Cardiac muscle cell (in vitro differentiated cells and primary cell): ENCODE results near the gene PUS10. TPM values are rescaled to one million over a fixed set of nuclear protein-coding genes. Genes with fewer than 3 reads are reported as not detected.
"Not testable (repeated sequence)": the region's sequence is repeated elsewhere in the genome, so short reads cannot be mapped to it uniquely, and the experiment has no call there.

ENCODE experiments used
- DNase-seq, 2 donors: peaks; one replicate each; pipeline versions ENCODE4 v3.0.0 to v3.0.0-alpha.2; 2010 to 2017; ENCODE audit warnings: low read depth in 1 of 2, low spot score in 1 of 2
- H3K27ac ChIP-seq: fragments of 200-600 bp; sonication (generic); 2 replicates; pipeline ENCODE4 v1.5.1; 2016
- H3K27me3 ChIP-seq: fragments of 200-600 bp; sonication (generic); 2 replicates; pipeline ENCODE4 v1.6.0; 2016; ENCODE audit warnings: control low read depth
- H3K36me3 ChIP-seq: fragments of 200-600 bp; sonication (generic); 2 replicates; pipeline ENCODE4 v1.5.1; 2016; ENCODE audit warnings: control low read depth
- H3K4me1 ChIP-seq: fragments of 200-600 bp; sonication (generic); 2 replicates; pipeline ENCODE4 v1.8.1; 2017; ENCODE audit warnings: low read depth, mild to moderate bottlenecking, mixed run types
- H3K4me3 ChIP-seq: fragments of 200-600 bp; sonication (generic); 2 replicates; pipeline ENCODE4 v1.5.1; 2016; ENCODE audit warnings: mild to moderate bottlenecking
- H3K9me3 ChIP-seq: fragments of 200-600 bp; sonication (generic); 2 replicates; pipeline ENCODE4 v1.5.1; 2017; ENCODE audit warnings: low read depth, mild to moderate bottlenecking, control low read depth
- polyA plus RNA-seq: library from polyadenylated mRNA; unstranded; fragments of >200 nt; fragmentation: Nextera tagmentation; extraction: Ambion mirVana; gene quantifications from 2 replicates; pipeline ENCODE4 v1.2.1, GENCODE V29; 2016
- total RNA-seq: library from RNA; depleted of rRNA; stranded (reverse); fragments of >200 nt; gene quantifications from 2 replicates; pipeline ENCODE4 v1.2.3, GENCODE V29; 2016
- TF ChIP-seq, protein P1 (sequence below): IDR thresholded peaks from 2 replicates; pipeline ENCODE4 v1.5.1; 2012; ENCODE audit warnings: low read depth, mild to moderate bottlenecking, low read length

PUS10 gene
- total and polyA plus RNA-seq, 2 experiments from 2014 or later = 3.0 to 8.9 TPM

DNA sequence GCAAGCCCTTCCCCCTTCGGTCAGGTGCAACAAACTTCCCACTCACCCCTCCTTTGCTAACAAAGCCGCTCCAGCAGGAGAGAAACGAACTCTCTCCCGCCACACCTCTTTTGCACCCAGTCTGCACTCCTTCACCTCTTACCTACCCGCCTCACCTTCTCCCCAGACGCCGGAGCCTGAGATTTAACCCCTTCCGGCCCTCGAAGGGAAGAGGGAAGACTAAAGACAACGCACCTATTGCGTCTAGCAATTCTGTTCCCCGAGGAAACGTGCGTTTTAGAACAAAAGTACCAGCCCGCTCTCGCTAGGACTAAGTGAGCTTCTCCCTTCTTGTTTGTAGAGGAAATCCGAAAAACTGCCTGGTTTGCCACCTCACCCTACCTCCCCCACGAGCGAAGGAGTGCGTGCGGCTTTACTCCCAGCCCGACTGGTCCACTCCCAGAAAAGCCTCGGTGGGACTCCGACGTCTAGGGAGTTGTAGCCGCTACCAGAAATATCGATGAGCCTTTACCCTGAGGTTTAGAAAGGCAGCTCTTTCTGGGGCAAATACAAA, 976 bp downstream of the PUS10 start:
- peaks cover 14% of the 10 kb centered on the region for H3K4me1 ChIP-seq
- H3K9me3 ChIP-seq = no peaks in the 10 kb centered on the region
- TF ChIP-seq, protein P1, sequence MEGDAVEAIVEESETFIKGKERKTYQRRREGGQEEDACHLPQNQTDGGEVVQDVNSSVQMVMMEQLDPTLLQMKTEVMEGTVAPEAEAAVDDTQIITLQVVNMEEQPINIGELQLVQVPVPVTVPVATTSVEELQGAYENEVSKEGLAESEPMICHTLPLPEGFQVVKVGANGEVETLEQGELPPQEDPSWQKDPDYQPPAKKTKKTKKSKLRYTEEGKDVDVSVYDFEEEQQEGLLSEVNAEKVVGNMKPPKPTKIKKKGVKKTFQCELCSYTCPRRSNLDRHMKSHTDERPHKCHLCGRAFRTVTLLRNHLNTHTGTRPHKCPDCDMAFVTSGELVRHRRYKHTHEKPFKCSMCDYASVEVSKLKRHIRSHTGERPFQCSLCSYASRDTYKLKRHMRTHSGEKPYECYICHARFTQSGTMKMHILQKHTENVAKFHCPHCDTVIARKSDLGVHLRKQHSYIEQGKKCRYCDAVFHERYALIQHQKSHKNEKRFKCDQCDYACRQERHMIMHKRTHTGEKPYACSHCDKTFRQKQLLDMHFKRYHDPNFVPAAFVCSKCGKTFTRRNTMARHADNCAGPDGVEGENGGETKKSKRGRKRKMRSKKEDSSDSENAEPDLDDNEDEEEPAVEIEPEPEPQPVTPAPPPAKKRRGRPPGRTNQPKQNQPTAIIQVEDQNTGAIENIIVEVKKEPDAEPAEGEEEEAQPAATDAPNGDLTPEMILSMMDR = no peak
- DNase-seq = peak; percentile 71 to 77
- no peaks in the 10 kb centered on the region for H3K36me3 ChIP-seq
- peak overlapping the region; percentile 92 for H3K27ac ChIP-seq
- H3K27me3 ChIP-seq = no peaks in the 10 kb centered on the region
- peak overlapping the region; percentile 91 for H3K4me3 ChIP-seq

DNA sequence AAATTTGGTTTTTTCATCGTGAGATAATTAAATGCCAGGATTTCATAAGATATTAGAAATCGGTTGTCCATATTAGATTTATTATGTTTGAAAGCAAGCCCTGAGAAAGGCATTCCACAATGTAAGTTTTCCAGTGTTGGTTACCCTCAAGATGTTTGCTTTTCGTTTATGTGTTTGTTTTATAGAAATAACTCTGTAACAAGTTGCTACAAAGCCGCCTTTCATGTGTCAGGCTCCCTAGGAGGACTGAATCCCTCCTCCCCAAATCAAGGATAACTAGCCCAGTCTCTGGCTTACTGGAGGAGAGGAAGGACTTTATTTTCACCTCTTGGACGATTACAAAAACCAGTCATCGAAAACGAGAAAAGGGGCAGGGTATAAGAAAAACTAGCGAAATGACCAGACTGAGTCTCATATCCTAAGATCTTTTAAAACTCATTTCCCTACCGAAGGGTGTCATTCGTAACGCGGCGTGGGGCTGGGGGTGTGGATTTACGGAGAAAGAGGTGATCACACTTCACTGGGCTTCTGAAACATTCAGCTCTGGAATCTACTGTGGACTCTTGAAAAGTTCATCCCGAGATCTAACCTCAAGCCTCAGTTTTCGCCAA, 1.6 kb downstream of the PUS10 start:
- Histone ChIP-seq H3K4me1 (peaks cover 14% of the 10 kb centered on the region), H3K4me3 (peak overlapping the region; percentile 91), H3K9me3 (no peaks in the 10 kb centered on the region), H3K27me3 (no peaks in the 10 kb centered on the region), H3K27ac (peak overlapping the region; percentile 92), H3K36me3 (no peaks in the 10 kb centered on the region)
- TF ChIP-seq, protein P1 = no peak
- DNase-seq = no peak

DNA sequence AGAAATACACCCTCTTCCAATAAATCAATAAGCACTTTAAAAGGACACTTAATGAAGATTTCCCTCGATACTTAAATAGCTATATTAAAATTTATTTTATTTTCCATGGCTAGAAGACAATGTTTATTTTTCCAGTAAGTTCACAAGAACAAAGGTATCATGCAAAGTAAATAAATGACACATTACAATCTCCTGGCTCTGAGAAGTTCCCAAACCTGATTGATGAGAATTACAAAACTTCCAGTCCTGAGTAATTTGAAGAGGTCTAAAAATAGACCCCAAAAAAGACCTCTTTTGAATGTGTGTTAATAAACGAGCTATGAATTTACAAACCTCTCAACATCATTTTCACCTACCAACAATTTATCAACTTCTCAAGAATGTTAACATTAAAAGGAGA, 2.1 kb downstream of the PUS10 start:
- Histone ChIP-seq H3K36me3 (no peaks in the 10 kb centered on the region), H3K27ac (no peak overlapping the region), H3K27me3 (no peaks in the 10 kb centered on the region), H3K9me3 (no peaks in the 10 kb centered on the region), H3K4me1 (peaks cover 14% of the 10 kb centered on the region), H3K4me3 (peak overlapping the region; percentile 91)
- TF ChIP-seq, protein P1 = no peak
- no peak for DNase-seq

DNA sequence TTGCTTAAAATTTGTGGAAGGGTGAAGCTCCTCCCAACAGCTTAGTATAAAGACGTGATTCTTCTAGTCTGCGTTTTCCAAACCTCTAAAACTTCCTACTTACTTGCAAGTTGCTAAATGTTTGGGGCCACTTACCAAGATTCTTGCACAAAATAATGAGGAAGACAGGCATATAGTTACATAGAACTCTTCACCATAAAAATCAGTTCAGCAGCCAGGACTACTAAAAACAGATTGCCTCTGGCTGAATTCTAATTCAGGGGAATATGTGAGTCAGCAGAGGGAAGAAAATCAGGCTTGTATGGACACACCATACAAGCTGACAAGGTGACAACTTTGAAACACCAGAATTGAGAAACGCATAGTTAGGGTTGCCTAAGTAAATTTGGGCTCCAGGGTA, 3.3 kb downstream of the PUS10 start:
- Histone ChIP-seq H3K4me3 (no peak overlapping the region), H3K36me3 (no peaks in the 10 kb centered on the region), H3K9me3 (no peaks in the 10 kb centered on the region), H3K4me1 (peaks cover 14% of the 10 kb centered on the region), H3K27ac (no peak overlapping the region), H3K27me3 (no peaks in the 10 kb centered on the region)
- TF ChIP-seq, protein P1 = no peak
- DNase-seq = no peak

DNA sequence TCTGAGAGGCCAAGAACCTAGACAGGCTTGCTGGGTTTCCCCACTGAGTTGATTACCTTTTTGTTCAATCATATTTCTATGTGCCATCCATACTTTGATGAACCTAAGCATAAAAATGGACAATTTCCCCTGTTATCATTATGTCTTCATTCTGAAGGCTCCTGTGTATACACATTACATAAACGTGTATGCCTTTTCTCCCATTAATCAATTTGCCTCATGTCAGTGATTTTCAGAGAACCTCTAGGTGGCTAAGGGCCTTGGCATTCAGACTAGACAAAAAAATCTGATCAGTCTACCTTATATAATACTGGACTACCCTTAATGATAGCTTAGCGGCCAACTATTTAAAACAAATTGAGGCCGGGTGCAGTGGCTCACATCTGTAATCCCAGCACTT, 4.7 kb downstream of the PUS10 start:
- Histone ChIP-seq H3K27me3 (no peaks in the 10 kb centered on the region), H3K9me3 (no peaks in the 10 kb centered on the region), H3K27ac (no peak overlapping the region), H3K36me3 (no peaks in the 10 kb centered on the region), H3K4me3 (no peak overlapping the region), H3K4me1 (peaks cover 4% of the 10 kb centered on the region)
- no peak for DNase-seq
- TF ChIP-seq, protein P1 = no peak

DNA sequence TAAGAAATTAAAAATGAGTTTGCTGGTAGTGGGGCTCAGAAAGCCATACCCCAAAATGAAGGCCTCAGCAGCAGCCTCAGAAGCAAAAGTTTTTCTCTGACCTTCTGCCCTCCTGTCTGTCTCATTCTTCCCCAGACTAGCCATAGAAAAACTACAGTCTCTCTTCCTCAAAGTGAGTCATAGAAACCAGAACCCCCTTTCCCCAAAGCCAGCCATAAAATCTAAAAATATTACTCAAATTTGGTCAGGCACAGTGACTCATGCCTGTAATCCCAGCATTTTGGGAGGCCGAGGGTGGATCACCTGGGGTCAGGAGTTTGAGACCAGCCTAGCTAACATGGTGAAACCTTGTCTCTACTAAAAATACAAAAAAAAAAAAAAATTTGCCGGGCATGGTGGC, 5.8 kb downstream of the PUS10 start:
- not testable (repeated sequence) for H3K4me1 ChIP-seq, H3K27ac ChIP-seq
- DNase-seq = peak in 1 of 2 donors; percentile 46

More for the DNA sequence above, 5.8 kb downstream of the PUS10 start:
- not testable (repeated sequence) for H3K36me3 ChIP-seq, H3K27me3 ChIP-seq, H3K9me3 ChIP-seq, H3K4me3 ChIP-seq
